Liver (tissue), 3 donors: ENCODE results near the gene FOXN3.

Experiments used
- CTCF ChIP-seq: fragments of 150-350 bp; IDR thresholded peaks from 2 replicates; pipeline ENCODE4 v1.5.1; 2017; ENCODE audit warnings: improper control_type of control experiment, low read depth, low read length; ENCODE audit not compliant: missing input control
- GABPA ChIP-seq, 2 donors: IDR thresholded peaks in 1 of 2; conservative IDR thresholded peaks in 1 of 2; 2 replicates each; pipeline ENCODE4 v1.6.1; 2016; ENCODE audit warnings: antibody characterized with exemption in 2 of 2, mild to moderate bottlenecking in 1 of 2, moderate library complexity in 1 of 2
- JUND ChIP-seq, 2 donors: IDR thresholded peaks; 2 replicates each; pipeline ENCODE4 v1.6.1; 2016; ENCODE audit warnings: antibody characterized with exemption in 2 of 2
- MAX ChIP-seq: IDR thresholded peaks from 2 replicates; pipeline ENCODE4 v1.6.1; 2016; ENCODE audit warnings: antibody characterized with exemption
- donor health status: healthy.
- donor health status: healthy.

- TF ChIP-seq CTCF (no peak), GABPA (IDR thresholded peaks at IDR 0.05 in 1 of 2, conservative IDR thresholded peaks at IDR 0.05 in 1 of 2) (no peak), MAX (no peak), JUND (IDR thresholded peaks at IDR 0.05) (no peak)
These were observed 51.8 kb downstream of the FOXN3 start for GRCh38 chr14:89365061-89365801.
